Erythroblast (primary cell): ENCODE measurements around the gene SSMEM1.

ENCODE experiments used
- DNase-seq, 2 experiments: peaks; one replicate each; lab custom pipeline; 2025; lab: John Stamatoyannopoulos, UW
- GATA1 ChIP-seq: IDR thresholded peaks from 2 replicates; pipeline ENCODE4 v1.6.1; 2011; ENCODE audit warnings: low read depth, mild to moderate bottlenecking, control low read depth, low read length, moderate library complexity
- POLR2A ChIP-seq: IDR thresholded peaks from 2 replicates; pipeline ENCODE4 v1.6.1; 2011; ENCODE audit warnings: mild to moderate bottlenecking, low read length

Gene SSMEM1

GRCh38 chr7:130254555-130254954 lies 46.9 kb downstream of the SSMEM1 start:
- no peak for DNase-seq
- TF ChIP-seq GATA1, result no peak
- no peak for TF ChIP-seq POLR2A

- DNase-seq, result no peak
- no peak for TF ChIP-seq POLR2A
- no peak for TF ChIP-seq GATA1
These were observed 49.0 kb downstream of the SSMEM1 start for GRCh38 chr7:130256704-130257103.

DNA sequence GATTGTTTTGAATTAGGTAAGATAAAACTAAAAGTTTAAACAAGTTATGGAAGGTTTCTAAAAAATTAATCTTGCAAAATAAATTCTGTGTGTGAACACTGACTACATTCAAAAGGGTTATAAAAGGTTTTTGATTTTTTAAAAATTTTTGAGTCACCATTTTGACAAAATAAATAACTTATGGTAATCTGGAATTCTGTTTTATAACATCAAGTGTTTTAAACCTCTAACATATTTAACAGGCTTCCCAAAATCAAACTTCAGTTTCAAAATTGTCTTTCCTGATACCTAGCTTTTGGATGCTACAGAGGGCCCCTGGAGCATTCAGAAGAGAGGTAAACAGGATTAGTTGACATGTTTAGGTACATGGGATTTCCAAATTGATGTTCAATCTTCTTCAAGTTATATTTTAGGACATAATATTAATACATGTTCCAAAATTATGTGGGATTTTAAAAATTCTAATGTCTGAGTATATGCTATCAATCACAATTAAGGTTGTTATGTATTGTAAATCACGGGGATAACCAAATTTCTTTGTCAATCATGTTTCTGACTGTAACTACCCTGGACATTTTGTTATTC lies 50.9 kb downstream of the SSMEM1 start:
- TF ChIP-seq POLR2A, result no peak
- no peak for TF ChIP-seq GATA1

GRCh38 chr7:130262448-130262847 lies 54.8 kb downstream of the SSMEM1 start:
- no peak for DNase-seq
- no peak for TF ChIP-seq GATA1
- TF ChIP-seq POLR2A, result no peak

More for the DNA sequence above, 50.9 kb downstream of the SSMEM1 start:
- no peak for DNase-seq

GRCh38 chr7:130263130-130263529 lies 55.5 kb downstream of the SSMEM1 start:
- DNase-seq, result no peak
- TF ChIP-seq POLR2A (no peak), GATA1 (no peak)
